ENCODE measurements around the gene CHAF1A.

CHAF1A gene

GRCh38 chr19:4406626-4407025 is 4.2 kb downstream of the CHAF1A start:
- DNase-seq, result no peak

- no peak for DNase-seq
These were observed 6.9 kb downstream of the CHAF1A start for GRCh38 chr19:4409123-4409933.

- DNase-seq, result no peak
These were observed 11.1 kb downstream of the CHAF1A start for GRCh38 chr19:4413588-4413987.

- no peak for DNase-seq
These were observed 11.8 kb downstream of the CHAF1A start for GRCh38 chr19:4414144-4414799.

GRCh38 chr19:4414800-4415321 is 12.4 kb downstream of the CHAF1A start:
- DNase-seq, result no peak

GRCh38 chr19:4415352-4415751 is 12.9 kb downstream of the CHAF1A start:
- no peak for DNase-seq

- no peak for DNase-seq
These were observed 13.8 kb downstream of the CHAF1A start for GRCh38 chr19:4416268-4416667.

- DNase-seq, result no peak
These were observed 21.1 kb downstream of the CHAF1A start for GRCh38 chr19:4423416-4424126.

GRCh38 chr19:4425537-4425936 is 23.1 kb downstream of the CHAF1A start:
- no peak for DNase-seq

- no peak for DNase-seq
These were observed 26.0 kb downstream of the CHAF1A start for GRCh38 chr19:4428326-4428975.

- DNase-seq, result no peak
These were observed 26.8 kb downstream of the CHAF1A start for GRCh38 chr19:4429256-4429655.

GRCh38 chr19:4429771-4430171 is 27.3 kb downstream of the CHAF1A start:
- DNase-seq, result no peak

- no peak for DNase-seq
These were observed 28.3 kb downstream of the CHAF1A start for GRCh38 chr19:4430760-4431159.

- DNase-seq, result no peak
These were observed 28.9 kb downstream of the CHAF1A start for GRCh38 chr19:4431296-4431695.

- no peak for DNase-seq
These were observed 29.6 kb downstream of the CHAF1A start for GRCh38 chr19:4431808-4432674.

- DNase-seq, result no peak
These were observed 30.6 kb downstream of the CHAF1A start for GRCh38 chr19:4432918-4433506.

GRCh38 chr19:4434391-4434790 is 32.0 kb downstream of the CHAF1A start:
- DNase-seq, result no peak

- no peak for DNase-seq
These were observed 33.8 kb downstream of the CHAF1A start for GRCh38 chr19:4436231-4436630.

GRCh38 chr19:4437103-4437502 is 34.7 kb downstream of the CHAF1A start:
- DNase-seq, result no peak

GRCh38 chr19:4439243-4439642 is 36.8 kb downstream of the CHAF1A start:
- DNase-seq, result no peak

GRCh38 chr19:4441994-4442818 is 39.8 kb downstream of the CHAF1A start:
- no peak for DNase-seq

All from activated CD8-positive, alpha-beta memory T cell treated with anti-CD3 and anti-CD28 coated beads for 24 hours (primary cell).